GM21529 (cell line): Measurements from ENCODE around the gene STAB1.

ENCODE experiments used
- ATAC-seq: cut with Tn5 transposase; IDR thresholded peaks from one replicate; pipeline ENCODE4 v1.9.1; 2021; ENCODE audit not compliant: unreplicated experiment

Gene STAB1

GRCh38 chr3:52483577-52484381 is 11.4 kb upstream of the STAB1 start:
- no peak for ATAC-seq

DNA sequence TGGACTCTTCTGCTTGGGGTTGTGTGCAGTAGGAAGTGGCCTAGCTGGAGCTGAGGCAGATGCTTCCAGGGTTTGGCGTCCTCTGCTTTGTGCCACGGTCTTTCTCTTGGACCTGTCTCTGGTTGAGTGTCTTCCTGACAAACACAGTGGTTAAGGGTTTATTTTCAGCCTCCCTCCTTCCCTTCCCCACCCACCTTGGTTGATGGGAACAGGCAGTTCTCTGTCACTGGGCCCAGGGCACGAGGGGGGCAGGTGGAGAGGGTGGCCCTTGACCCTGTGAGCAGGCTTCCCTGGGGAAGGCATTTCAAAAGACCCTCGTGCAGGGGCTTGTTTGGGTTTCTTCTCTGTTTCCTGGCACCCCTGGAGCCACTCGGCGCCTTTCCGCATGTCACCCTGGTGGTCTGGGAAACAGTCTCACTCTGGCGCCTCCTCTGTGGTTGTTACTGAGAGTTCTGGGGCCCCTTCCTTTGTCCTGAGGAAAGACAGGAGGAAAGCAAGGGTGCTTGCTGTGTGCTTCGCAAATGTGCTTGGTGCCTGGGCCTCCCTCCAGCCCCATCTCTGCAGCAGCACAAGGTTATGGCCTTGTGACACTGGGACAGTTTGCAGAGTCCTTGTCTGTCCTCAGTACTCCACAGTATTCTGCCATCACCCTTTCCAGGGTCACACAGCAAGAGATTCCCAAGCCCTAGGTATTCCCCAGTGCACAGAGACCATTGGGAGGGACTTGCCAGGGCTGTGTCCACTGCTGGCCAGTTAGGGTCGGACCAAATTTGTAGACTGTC is 10.3 kb upstream of the STAB1 start:
- no peak for ATAC-seq

GRCh38 chr3:52487050-52487787 is 7.9 kb upstream of the STAB1 start:
- ATAC-seq: no peak

DNA sequence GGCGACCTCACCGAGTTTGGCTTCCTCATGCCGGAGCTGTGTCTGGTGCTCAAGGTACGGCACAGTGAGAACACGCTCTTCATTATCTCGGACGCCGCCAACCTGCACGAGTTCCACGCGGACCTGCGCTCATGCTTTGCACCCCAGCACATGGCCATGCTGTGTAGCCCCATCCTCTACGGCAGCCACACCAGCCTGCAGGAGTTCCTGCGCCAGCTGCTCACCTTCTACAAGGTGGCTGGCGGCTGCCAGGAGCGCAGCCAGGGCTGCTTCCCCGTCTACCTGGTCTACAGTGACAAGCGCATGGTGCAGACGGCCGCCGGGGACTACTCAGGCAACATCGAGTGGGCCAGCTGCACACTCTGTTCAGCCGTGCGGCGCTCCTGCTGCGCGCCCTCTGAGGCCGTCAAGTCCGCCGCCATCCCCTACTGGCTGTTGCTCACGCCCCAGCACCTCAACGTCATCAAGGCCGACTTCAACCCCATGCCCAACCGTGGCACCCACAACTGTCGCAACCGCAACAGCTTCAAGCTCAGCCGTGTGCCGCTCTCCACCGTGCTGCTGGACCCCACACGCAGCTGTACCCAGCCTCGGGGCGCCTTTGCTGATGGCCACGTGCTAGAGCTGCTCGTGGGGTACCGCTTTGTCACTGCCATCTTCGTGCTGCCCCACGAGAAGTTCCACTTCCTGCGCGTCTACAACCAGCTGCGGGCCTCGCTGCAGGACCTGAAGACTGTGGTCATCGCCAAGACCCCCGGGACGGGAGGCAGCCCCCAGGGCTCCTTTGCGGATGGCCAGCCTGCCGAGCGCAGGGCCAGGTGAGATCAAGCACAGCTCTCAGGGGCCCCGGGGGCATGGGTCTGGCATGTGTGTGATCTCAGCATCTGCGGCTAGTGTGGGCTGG is 7.1 kb upstream of the STAB1 start:
- no peak for ATAC-seq

DNA sequence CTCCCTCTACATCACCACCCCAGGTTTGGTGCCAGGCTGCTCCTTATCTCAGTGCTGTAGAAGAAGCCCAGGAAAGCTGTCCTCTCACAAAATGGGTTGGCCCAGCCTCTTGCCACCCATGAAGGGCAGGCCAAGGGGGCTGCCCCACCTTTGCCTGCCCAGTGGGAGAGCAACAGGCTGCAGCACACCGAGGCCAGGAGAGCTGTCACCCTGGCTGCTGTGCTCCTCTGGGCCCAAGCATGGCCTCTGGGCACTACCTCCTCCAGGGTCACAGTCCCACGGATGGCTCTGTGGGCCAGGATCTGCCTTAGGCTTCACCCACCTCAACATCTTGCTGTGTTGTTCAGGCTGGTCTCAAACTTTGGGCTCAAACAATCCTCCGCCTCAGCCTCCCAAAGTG is 6.4 kb upstream of the STAB1 start:
- ATAC-seq: no peak

DNA sequence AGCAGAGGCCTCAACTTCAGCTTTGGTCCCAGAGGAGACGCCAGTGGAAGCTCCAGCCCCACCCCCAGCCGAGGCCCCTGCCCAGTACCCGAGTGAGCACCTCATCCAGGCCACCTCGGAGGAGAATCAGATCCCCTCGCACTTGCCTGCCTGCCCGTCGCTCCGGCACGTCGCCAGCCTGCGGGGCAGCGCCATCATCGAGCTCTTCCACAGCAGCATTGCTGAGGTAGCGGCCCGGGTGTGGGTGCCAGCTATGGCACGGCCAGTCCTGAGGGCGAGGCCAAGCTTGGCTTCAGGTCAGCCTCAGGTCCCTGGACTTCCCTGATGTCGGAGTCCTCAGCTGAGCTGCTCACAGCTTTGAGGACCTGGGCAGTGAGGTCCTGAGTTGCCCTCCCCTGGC is 5.7 kb upstream of the STAB1 start:
- ATAC-seq: no peak

- ATAC-seq: no peak
These were observed 4.9 kb upstream of the STAB1 start for GRCh38 chr3:52490035-52490938.

DNA sequence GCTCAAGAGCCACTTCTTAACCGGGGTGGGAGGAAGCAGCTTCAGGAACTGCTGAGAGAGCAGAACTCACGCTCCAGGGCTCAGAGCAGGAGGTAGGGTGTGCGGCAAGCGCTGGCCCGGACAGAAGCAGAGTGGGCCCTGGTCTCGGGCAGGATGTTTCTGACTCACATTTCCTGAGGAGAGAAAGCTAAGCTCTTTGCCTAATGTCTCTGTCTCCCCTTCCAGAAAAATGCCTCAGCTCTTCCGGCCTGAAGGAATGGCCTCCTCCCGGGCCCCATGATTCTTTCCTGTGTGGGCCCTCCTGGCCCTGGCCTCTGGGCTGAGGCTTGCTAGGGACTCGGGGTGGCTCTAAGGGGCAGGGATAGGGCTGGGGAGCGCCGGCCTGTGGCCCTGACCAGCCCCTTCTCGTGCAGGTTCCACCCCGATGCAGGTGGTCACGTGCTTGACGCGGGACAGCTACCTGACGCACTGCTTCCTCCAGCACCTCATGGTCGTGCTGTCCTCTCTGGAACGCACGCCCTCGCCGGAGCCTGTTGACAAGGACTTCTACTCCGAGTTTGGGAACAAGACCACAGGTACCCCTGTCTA is 4.1 kb upstream of the STAB1 start:
- ATAC-seq: no peak

DNA sequence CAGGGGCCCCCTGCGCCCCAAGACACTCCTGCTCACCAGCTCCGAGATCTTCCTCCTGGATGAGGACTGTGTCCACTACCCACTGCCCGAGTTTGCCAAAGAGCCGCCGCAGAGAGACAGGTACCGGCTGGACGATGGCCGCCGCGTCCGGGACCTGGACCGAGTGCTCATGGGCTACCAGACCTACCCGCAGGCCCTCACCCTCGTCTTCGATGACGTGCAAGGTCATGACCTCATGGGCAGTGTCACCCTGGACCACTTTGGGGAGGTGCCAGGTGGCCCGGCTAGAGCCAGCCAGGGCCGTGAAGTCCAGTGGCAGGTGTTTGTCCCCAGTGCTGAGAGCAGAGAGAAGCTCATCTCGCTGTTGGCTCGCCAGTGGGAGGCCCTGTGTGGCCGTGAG is 3.1 kb upstream of the STAB1 start:
- ATAC-seq: no peak

DNA sequence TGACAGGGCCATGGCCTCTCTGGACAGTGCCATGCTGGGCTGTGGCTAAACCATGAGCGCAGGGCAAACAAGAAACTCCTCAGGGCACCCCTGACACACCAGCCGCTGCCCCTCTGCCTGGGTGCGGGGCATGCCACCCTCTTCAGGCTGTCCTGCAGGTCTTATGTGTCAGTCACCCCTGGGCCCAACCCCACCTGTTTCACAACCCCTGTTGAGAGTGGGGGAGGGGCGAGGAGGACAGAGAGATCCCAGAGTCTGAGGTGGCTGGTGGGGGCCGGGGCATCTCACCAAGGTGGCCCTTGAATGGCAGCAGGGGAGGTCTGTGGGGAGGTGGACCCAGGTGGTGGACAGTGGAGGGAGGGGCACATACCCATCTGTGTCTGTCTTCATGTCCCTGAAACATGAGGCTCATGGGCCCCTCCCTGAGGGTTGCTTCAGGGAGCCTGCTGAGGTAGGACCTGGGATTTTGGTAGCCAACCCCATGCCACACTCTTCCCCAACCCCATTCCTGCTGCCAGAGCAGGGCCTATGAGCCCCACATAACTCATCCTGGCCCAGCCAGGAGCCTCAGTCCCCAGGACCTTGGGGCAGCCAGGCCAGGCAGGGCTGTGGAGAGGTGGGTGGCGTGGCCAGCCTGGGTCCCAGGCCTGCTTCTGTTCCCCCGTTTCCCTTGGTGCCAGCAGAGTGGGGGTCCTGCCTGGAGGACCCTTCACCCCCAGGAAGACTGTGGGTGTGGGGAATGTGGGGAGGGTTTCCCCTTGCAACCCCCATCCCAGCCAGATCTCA is 1.7 kb upstream of the STAB1 start:
- ATAC-seq: no peak

DNA sequence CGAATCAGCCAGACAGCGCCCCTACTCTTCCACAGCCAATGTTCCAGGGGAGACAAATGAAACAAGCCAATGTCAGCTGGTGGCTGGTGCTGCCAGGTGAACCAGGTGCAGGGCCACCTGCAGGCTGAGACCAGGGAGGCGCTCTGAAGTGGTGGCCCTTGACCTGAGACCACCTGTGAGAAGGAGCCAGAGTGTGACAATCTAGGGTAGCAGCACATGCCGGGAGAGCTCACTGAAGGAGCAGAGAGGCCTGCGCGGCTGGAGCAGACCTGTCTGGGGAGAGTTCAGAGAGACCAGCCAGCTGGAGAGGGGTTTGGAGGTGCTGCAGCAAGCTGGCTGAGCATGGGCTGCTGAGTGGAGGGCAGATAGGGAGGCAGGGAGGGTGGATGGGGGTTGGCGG is 693 bp upstream of the STAB1 start:
- ATAC-seq: no peak

- ATAC-seq: no peak
These were observed 852 bp downstream of the STAB1 start for GRCh38 chr3:52495777-52496602.

DNA sequence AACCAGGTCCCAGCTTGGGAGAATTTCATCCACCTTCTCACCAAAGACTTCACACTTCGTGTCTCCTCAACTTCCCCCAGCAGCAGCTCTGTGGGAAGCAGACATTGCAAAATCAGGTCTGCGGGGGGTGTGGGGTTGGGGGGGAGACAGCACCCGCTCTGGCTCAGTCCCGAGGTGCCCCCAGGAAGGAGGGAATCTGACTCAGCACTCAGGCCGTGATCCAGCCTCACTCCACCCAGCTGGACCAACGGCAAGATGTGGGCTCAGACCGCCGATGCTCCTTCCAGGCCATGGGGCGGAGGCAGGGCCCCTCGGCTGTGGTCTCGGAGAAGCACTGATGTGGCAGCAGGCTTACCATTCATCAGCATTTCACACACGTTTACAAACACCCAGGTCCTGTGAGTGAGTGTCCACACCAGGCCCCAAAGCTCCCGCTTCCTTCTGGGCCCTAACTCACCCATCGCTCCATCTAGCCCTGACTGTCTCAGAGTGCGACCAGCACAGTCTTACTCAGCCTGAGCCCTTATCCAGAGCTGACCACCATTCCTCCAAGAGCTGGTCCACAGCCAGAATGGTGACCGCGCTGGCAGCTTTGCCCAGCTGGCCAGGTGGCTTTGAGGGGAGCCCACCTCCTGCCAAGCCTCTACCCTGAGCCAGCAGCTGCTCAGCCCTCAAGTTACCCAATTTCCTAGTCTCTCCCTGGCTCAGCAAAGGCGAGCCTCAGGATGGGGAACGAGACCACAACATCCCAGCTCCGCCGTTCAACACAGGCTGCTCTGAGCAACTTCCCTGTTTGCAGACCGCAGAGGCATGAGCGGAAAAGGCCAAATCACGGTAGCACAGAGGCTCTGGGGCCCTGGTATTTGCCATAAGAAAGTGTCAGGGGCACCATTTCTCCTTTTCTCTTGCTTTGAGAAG is 3.3 kb downstream of the STAB1 start:
- no peak for ATAC-seq

- ATAC-seq: no peak
These were observed 5.9 kb downstream of the STAB1 start for GRCh38 chr3:52501046-52501445.

DNA sequence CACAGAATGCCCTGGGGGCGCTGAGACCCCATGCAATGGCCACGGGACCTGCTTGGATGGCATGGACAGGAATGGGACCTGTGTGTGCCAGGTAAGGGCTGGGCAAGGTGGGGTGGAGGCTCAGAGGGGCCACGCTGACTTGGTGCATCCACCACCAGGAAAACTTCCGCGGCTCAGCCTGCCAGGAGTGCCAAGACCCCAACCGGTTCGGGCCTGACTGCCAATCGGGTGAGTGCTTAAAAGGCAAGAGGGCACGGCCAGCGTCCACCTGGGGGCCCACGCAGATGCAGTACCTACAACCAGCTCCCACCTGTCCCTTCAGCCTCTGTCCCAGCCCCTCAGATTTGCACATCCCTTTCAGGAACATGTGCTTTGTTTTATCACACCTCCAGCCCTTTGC is 6.9 kb downstream of the STAB1 start:
- ATAC-seq: no peak

GRCh38 chr3:52502808-52503350 is 7.7 kb downstream of the STAB1 start:
- ATAC-seq: no peak
